ENCODE measurements around the gene RSAD1. TPM values are rescaled to one million over a fixed set of nuclear protein-coding genes. Genes with fewer than 3 reads are reported as not detected.
A peak's percentile ranks its signal among the peaks of the same experiment; 100 is the strongest.

The RSAD1 gene
- total RNA-seq, 1 donor from 2014 or later, result 9.7 TPM

DNA sequence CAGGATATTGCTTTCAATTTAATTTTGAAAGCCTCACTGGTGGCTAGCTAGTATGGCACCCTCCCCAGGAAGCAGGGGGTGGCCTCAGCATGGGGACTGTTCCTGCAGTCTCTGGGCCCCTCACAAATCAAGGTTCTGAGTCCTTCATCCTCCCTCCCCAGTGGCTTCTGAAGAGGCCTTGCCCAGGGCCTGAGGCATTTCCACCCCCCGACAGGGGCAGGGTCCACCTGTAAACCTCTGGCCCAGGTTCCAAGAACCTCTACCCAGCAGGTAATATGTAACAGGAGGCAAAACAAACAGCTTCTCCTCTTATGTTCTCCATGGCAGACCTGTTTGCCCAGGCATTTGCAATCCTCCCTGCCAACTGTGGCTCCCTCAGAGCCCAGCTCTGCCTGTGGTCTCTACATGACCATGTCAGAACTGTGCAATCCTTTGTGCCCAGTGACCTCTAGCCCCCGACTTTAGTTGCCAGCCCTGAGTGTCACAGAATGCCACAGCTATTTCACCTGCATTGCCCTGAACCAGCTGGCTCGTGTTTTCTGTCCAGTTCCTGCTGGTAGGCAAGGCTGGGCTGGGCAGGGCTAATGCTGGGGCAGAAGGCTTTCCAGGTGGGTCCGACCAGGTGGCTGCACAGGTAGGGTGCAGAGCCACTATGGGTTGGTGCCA lies 38.4 kb upstream of the RSAD1 start:
- TF ChIP-seq, protein P1, sequence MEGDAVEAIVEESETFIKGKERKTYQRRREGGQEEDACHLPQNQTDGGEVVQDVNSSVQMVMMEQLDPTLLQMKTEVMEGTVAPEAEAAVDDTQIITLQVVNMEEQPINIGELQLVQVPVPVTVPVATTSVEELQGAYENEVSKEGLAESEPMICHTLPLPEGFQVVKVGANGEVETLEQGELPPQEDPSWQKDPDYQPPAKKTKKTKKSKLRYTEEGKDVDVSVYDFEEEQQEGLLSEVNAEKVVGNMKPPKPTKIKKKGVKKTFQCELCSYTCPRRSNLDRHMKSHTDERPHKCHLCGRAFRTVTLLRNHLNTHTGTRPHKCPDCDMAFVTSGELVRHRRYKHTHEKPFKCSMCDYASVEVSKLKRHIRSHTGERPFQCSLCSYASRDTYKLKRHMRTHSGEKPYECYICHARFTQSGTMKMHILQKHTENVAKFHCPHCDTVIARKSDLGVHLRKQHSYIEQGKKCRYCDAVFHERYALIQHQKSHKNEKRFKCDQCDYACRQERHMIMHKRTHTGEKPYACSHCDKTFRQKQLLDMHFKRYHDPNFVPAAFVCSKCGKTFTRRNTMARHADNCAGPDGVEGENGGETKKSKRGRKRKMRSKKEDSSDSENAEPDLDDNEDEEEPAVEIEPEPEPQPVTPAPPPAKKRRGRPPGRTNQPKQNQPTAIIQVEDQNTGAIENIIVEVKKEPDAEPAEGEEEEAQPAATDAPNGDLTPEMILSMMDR (IDR thresholded peaks at IDR 0.05), result no peak
- TF ChIP-seq EZH2 (IDR thresholded peaks at IDR 0.05) (no peak), EZH2phosphoT487 (IDR thresholded peaks at IDR 0.05) (no peak)
- DNase-seq (ENCODE audit: low spot score), result no peak
- no peak overlapping the region for H3K4me3 ChIP-seq
- no peak overlapping the region for H3K4me3 Mint-ChIP-seq
- no peaks in the 10 kb centered on the region for H3K27me3 ChIP-seq
- no peak overlapping the region for H3K4me2 ChIP-seq
- no peaks in the 10 kb centered on the region for H3F3A ChIP-seq (ENCODE audit: low read depth)
- no peak overlapping the region for H2AFZ ChIP-seq (replicated peaks)
- no peaks in the 10 kb centered on the region for H3K9me3 Mint-ChIP-seq
- no peaks in the 10 kb centered on the region for H3K27me3 Mint-ChIP-seq (ENCODE audit: insufficient read depth, low read depth)
- H3K36me3 ChIP-seq, result no peaks in the 10 kb centered on the region
- no peaks in the 10 kb centered on the region for H3K79me2 ChIP-seq (ENCODE audit: low read depth)
- H3K4me1 Mint-ChIP-seq, result peaks cover 2% of the 10 kb centered on the region
- H3K9ac ChIP-seq, result no peak overlapping the region
- peak overlapping the region; percentile 88 for H3K27ac Mint-ChIP-seq
- H3K27ac ChIP-seq, result no peak overlapping the region
- H4K20me1 ChIP-seq (ENCODE audit: low read depth), result no peaks in the 10 kb centered on the region
- no peaks in the 10 kb centered on the region for H3K4me1 ChIP-seq
- peaks cover 2% of the 10 kb centered on the region for H3K36me3 Mint-ChIP-seq
- no peaks in the 10 kb centered on the region for H3K9me3 ChIP-seq (ENCODE audit: low read depth)

DNA sequence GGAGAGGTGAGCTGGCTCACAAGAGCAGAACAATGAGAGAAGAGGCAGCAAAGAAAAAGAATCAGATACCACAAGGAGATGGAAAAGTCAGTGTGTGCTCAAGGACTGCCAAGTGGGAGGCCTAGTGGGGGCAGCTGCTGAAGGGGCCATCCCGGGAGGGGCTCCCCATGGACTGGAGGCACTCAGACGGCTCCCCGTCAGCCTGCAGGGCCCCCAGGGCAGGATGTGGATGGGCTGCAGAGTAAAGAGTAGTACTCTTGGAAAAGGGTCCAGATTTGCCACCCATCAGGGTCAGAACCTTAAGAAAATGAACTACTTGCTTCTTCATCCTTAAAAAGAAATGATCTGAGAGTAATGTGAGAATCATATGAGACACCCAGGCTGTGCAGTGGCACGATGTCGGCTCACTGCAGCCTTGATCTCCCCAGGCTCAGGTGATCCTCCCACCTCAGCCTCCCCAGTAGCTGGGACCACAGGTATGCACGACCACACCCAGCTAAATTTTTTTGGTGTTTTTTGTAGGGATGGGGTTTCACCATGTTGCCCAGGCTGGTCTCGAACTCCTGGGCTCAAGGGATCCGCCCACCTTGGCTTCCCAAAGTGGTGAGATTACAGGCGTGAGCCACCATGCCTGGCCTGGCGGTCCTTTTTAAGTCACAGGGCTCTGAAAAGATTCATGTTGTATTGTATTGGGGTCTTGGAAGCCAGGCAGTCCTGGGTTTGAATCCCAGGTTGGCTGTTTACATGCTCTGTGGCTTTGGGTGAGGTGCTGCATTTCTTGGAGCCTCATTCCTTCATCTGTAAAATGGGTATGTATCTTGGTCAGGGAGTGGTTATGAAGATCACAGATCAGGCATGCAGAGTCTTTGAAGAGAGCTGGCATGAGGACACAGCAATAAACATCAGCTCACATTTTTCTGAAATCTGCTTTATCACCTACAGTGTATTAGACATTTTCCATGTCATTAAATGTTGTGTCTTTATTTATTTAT lies 37.5 kb upstream of the RSAD1 start:
- Histone ChIP-seq H2AFZ (replicated peaks) (no peak overlapping the region), H3K4me1 (no peaks in the 10 kb centered on the region), H3K27me3 (no peaks in the 10 kb centered on the region), H3K79me2 (ENCODE audit: low read depth) (no peaks in the 10 kb centered on the region), H3K27ac (no peak overlapping the region), H3K4me2 (no peak overlapping the region), H3K9ac (no peak overlapping the region), H3F3A (ENCODE audit: low read depth) (no peaks in the 10 kb centered on the region), H3K9me3 (ENCODE audit: low read depth) (no peaks in the 10 kb centered on the region), H4K20me1 (ENCODE audit: low read depth) (no peaks in the 10 kb centered on the region), H3K36me3 (no peaks in the 10 kb centered on the region), H3K4me3 (no peak overlapping the region)
- H3K9me3 Mint-ChIP-seq, result no peaks in the 10 kb centered on the region
- peaks cover 2% of the 10 kb centered on the region for H3K4me1 Mint-ChIP-seq
- no peak overlapping the region for H3K4me3 Mint-ChIP-seq
- H3K27ac Mint-ChIP-seq, result peak overlapping the region; percentile 88
- TF ChIP-seq EZH2 (IDR thresholded peaks at IDR 0.05) (no peak), EZH2phosphoT487 (IDR thresholded peaks at IDR 0.05) (no peak)
- TF ChIP-seq, protein P1 (IDR thresholded peaks at IDR 0.05), result no peak
- no peaks in the 10 kb centered on the region for H3K27me3 Mint-ChIP-seq (ENCODE audit: insufficient read depth, low read depth)
- peaks cover 2% of the 10 kb centered on the region for H3K36me3 Mint-ChIP-seq
- no peak for DNase-seq (ENCODE audit: low spot score)

DNA sequence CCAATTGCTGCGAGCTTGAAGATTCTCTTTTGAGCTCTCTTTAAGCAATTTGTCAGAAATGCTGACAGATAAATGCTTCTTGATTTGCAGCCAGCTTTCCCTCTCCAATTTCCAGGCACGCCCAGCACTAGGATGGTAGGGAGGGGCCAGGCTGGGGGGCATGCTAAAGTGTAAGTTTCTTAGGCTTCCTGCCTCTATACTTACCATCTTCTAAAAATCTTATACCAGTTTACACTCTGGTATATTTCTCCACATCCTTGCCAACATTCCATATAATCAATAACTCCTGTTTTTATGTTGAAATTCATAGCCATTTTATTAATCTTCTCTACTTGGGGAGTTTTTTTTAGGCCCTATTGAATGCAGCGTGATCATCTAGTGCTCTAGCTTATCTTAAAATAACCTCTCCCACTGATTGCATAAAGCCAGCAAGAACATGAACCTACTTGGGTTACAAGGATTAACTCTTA lies 35.1 kb upstream of the RSAD1 start:
- DNase-seq (ENCODE audit: low spot score), result no peak
- TF ChIP-seq, protein P1 (IDR thresholded peaks at IDR 0.05), result no peak
- TF ChIP-seq EZH2 (IDR thresholded peaks at IDR 0.05) (no peak), EZH2phosphoT487 (IDR thresholded peaks at IDR 0.05) (no peak)
- H3K4me3 Mint-ChIP-seq, result no peak overlapping the region

More for the DNA sequence above, 35.1 kb upstream of the RSAD1 start:
- H3K9me3 ChIP-seq (ENCODE audit: low read depth), result no peaks in the 10 kb centered on the region
- Mint-ChIP-seq H3K4me1 (peaks cover 2% of the 10 kb centered on the region), H3K27me3 (ENCODE audit: insufficient read depth, low read depth) (no peaks in the 10 kb centered on the region), H3K36me3 (no peaks in the 10 kb centered on the region), H3K9me3 (no peaks in the 10 kb centered on the region), H3K27ac (no peak overlapping the region)
- H4K20me1 ChIP-seq (ENCODE audit: low read depth), result no peaks in the 10 kb centered on the region
- no peaks in the 10 kb centered on the region for H3K36me3 ChIP-seq
- H3K27me3 ChIP-seq, result no peaks in the 10 kb centered on the region
- no peaks in the 10 kb centered on the region for H3F3A ChIP-seq (ENCODE audit: low read depth)
- H3K4me2 ChIP-seq, result no peak overlapping the region
- no peak overlapping the region for H3K27ac ChIP-seq
- no peak overlapping the region for H3K4me3 ChIP-seq
- no peaks in the 10 kb centered on the region for H3K79me2 ChIP-seq (ENCODE audit: low read depth)
- no peak overlapping the region for H3K9ac ChIP-seq
- H3K4me1 ChIP-seq, result no peaks in the 10 kb centered on the region
- H2AFZ ChIP-seq (replicated peaks), result no peak overlapping the region

Data from neural progenitor cell (in vitro differentiated cells).